ENCODE results near the gene WDR45B. TPM values are rescaled to one million over a fixed set of nuclear protein-coding genes. Genes with fewer than 3 reads are reported as not detected.

Gene WDR45B
- total RNA-seq, 2 donors from 2014 or later: 75.3 to 79.1 TPM

- no peak for DNase-seq
- 96 to 99% methylated on average over 35 to 37 of the region's 37 CpGs for WGBS, 2 experiments (ENCODE audit: insufficient coverage in 1 of 2, insufficient read length in 1 of 2)
- H3K9ac ChIP-seq (ENCODE audit: extremely low read depth, low read length, poor library complexity, severe bottlenecking): no peak overlapping the region
- Mint-ChIP-seq H3K4me3 (no peak overlapping the region), H3K9me3 (peaks cover 1% of the 10 kb centered on the region), H3K4me1 (no peaks in the 10 kb centered on the region), H3K36me3 (ENCODE audit: low read depth) (peaks cover 81% of the 10 kb centered on the region), H3K27ac (peak overlapping the region; percentile 58), H3K27me3 (ENCODE audit: insufficient read depth) (no peaks in the 10 kb centered on the region)
- no peak overlapping the region for H3K4me3 ChIP-seq (ENCODE audit: low read length)
- H3K4me1 ChIP-seq (ENCODE audit: control insufficient read depth, insufficient read depth, low read length): no peaks in the 10 kb centered on the region
- H3K36me3 ChIP-seq (ENCODE audit: control insufficient read depth, insufficient read depth, low read length): peaks cover 81% of the 10 kb centered on the region
- no peaks in the 10 kb centered on the region for H3K27me3 ChIP-seq (ENCODE audit: control insufficient read depth, insufficient read depth, low read length, poor library complexity, severe bottlenecking)
- no peak overlapping the region for H3K27ac ChIP-seq (ENCODE audit: low read depth, low read length)
- TF ChIP-seq CTCF (conservative IDR thresholded peaks at IDR 0.05): no peak
- no peaks in the 10 kb centered on the region for H3K9me3 ChIP-seq (ENCODE audit: control insufficient read depth, low read length)
Measured at GRCh38 chr17:82600731-82601446, 47.4 kb downstream of the WDR45B start.

GRCh38 chr17:82599674-82600661 is 48.3 kb downstream of the WDR45B start:
- peaks cover 80% of the 10 kb centered on the region for H3K36me3 ChIP-seq (ENCODE audit: control insufficient read depth, insufficient read depth, low read length)
- no peak for TF ChIP-seq CTCF (conservative IDR thresholded peaks at IDR 0.05)
- no peak overlapping the region for H3K9ac ChIP-seq (ENCODE audit: extremely low read depth, low read length, poor library complexity, severe bottlenecking)
- H3K4me3 Mint-ChIP-seq: no peak overlapping the region
- no peaks in the 10 kb centered on the region for H3K9me3 Mint-ChIP-seq
- peaks cover 75% of the 10 kb centered on the region for H3K36me3 Mint-ChIP-seq (ENCODE audit: low read depth)
- DNase-seq: no peak
- H3K27me3 Mint-ChIP-seq (ENCODE audit: insufficient read depth): no peaks in the 10 kb centered on the region
- H3K4me1 ChIP-seq (ENCODE audit: control insufficient read depth, insufficient read depth, low read length): no peaks in the 10 kb centered on the region
- H3K4me1 Mint-ChIP-seq: no peaks in the 10 kb centered on the region
- no peak overlapping the region for H3K27ac ChIP-seq (ENCODE audit: low read depth, low read length)
- no peak overlapping the region for H3K4me3 ChIP-seq (ENCODE audit: low read length)
- no peaks in the 10 kb centered on the region for H3K27me3 ChIP-seq (ENCODE audit: control insufficient read depth, insufficient read depth, low read length, poor library complexity, severe bottlenecking)
- no peaks in the 10 kb centered on the region for H3K9me3 ChIP-seq (ENCODE audit: control insufficient read depth, low read length)
- 93 to 98% methylated on average over 22 to 26 of the region's 26 CpGs for WGBS, 2 experiments (ENCODE audit: insufficient coverage in 1 of 2, insufficient read length in 1 of 2)
- no peak overlapping the region for H3K27ac Mint-ChIP-seq

GRCh38 chr17:82598256-82599119 is 49.8 kb downstream of the WDR45B start:
- Histone ChIP-seq H3K27ac (ENCODE audit: low read depth, low read length) (no peak overlapping the region), H3K9me3 (ENCODE audit: control insufficient read depth, low read length) (no peaks in the 10 kb centered on the region), H3K9ac (ENCODE audit: extremely low read depth, low read length, poor library complexity, severe bottlenecking) (no peak overlapping the region), H3K27me3 (ENCODE audit: control insufficient read depth, insufficient read depth, low read length, poor library complexity, severe bottlenecking) (no peaks in the 10 kb centered on the region), H3K4me1 (ENCODE audit: control insufficient read depth, insufficient read depth, low read length) (no peaks in the 10 kb centered on the region), H3K4me3 (ENCODE audit: low read length) (no peak overlapping the region), H3K36me3 (ENCODE audit: control insufficient read depth, insufficient read depth, low read length) (peaks cover 78% of the 10 kb centered on the region)
- no peak for DNase-seq
- Mint-ChIP-seq H3K4me3 (no peak overlapping the region), H3K27ac (no peak overlapping the region), H3K4me1 (no peaks in the 10 kb centered on the region), H3K9me3 (no peaks in the 10 kb centered on the region), H3K36me3 (ENCODE audit: low read depth) (peaks cover 70% of the 10 kb centered on the region), H3K27me3 (ENCODE audit: insufficient read depth) (no peaks in the 10 kb centered on the region)
- 92% methylated on average over 12 to 23 of the region's 23 CpGs for WGBS, 2 experiments (ENCODE audit: insufficient coverage in 1 of 2, insufficient read length in 1 of 2)
- no peak for TF ChIP-seq CTCF (conservative IDR thresholded peaks at IDR 0.05)
